Measurements from ENCODE around the gene TMTC1. TPM values are rescaled to one million over a fixed set of nuclear protein-coding genes. Genes with fewer than 3 reads are reported as not detected.
A peak's percentile ranks its signal among the peaks of the same experiment; 100 is the strongest.

TMTC1 gene
- total RNA-seq, 2 donors from 2014 or later = 76.3 to 160 TPM

- peak; percentile 61 for ATAC-seq (ENCODE audit: insufficient number of reproducible peaks, low FRiP score, low read depth)
Measured at GRCh38 chr12:29611906-29612305, 171.8 kb downstream of the TMTC1 start.

GRCh38 chr12:29610473-29611170, 173.1 kb downstream of the TMTC1 start:
- DNase-seq (ENCODE audit: low spot score) = no peak
- Histone ChIP-seq H3K36me3 (no peaks in the 10 kb centered on the region), H3K27me3 (replicated peaks; ENCODE audit: insufficient read depth) (no peaks in the 10 kb centered on the region), H3K27ac (peak overlapping the region in 1 of 2 donors; percentile 58), H3K4me3 (peak overlapping the region; percentile 29), H3K9me3 (no peaks in the 10 kb centered on the region), H3K4me1 (ENCODE audit: control insufficient read depth in 1 of 2, low read depth in 2 of 2) (peaks cover 28 to 55% of the 10 kb centered on the region in 2 donors)
- peak; percentile 65 for ATAC-seq (ENCODE audit: insufficient number of reproducible peaks, low FRiP score, low read depth)
- TF ChIP-seq CTCF (IDR thresholded peaks at IDR 0.05) = no peak

More at GRCh38 chr12:29611906-29612305, 171.8 kb downstream of the TMTC1 start:
- H3K27me3 ChIP-seq (replicated peaks; ENCODE audit: insufficient read depth) = no peaks in the 10 kb centered on the region
- TF ChIP-seq CTCF (IDR thresholded peaks at IDR 0.05) = no peak
- no peak overlapping the region for H3K27ac ChIP-seq
- DNase-seq (ENCODE audit: low spot score) = peak; percentile 17
- H3K9me3 ChIP-seq = no peaks in the 10 kb centered on the region
- H3K4me1 ChIP-seq (ENCODE audit: control insufficient read depth in 1 of 2, low read depth in 2 of 2) = peaks cover 28 to 61% of the 10 kb centered on the region in 2 donors
- H3K4me3 ChIP-seq = no peak overlapping the region
- H3K36me3 ChIP-seq = no peaks in the 10 kb centered on the region

DNA sequence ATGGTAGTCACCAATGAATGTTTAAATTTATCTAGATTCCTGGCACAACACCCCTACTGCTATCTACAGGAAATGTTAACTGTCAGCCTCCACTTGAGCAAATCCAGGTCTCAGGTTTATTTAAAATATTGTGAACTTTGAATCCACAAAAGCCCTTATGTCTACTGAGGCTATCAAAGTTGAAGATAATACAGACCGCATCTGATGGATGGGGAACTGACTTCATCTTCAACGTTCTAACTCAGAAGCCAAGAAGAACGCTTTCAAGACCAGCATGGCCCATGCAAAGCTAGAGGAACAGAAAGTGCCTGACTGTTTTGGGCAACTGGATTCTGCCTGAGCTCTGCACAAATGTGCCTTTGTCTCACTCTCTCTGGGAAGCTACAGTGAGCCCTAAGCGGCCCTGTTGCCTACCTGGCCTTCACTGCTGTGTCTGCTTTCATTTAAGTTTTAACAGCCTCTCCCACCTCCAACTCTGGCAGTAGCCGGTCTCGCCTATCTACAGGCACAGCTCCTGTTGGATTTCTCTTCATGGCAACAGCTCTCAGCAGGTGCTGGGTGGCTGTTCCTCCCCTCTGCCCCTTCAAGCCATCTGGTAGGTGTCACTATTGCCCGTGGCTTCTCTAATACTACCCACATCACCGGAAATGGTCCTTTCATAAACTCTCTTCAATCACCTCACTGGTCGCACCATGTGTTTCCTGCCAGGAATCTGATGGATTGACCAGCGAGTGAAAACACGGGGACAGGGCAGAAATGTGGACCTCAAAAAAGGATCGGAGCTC, 174.1 kb downstream of the TMTC1 start:
- H3K9me3 ChIP-seq = no peaks in the 10 kb centered on the region
- ATAC-seq (ENCODE audit: insufficient number of reproducible peaks, low FRiP score, low read depth) = no peak
- no peaks in the 10 kb centered on the region for H3K36me3 ChIP-seq
- peak overlapping the region in 1 of 2 donors; percentile 58 for H3K27ac ChIP-seq
- peaks cover 25 to 45% of the 10 kb centered on the region in 2 donors for H3K4me1 ChIP-seq (ENCODE audit: control insufficient read depth in 1 of 2, low read depth in 2 of 2)
- no peak for DNase-seq (ENCODE audit: low spot score)
- H3K27me3 ChIP-seq (replicated peaks; ENCODE audit: insufficient read depth) = no peaks in the 10 kb centered on the region
- no peak for TF ChIP-seq CTCF (IDR thresholded peaks at IDR 0.05)
- H3K4me3 ChIP-seq = no peak overlapping the region

GRCh38 chr12:29608581-29608980, 175.2 kb downstream of the TMTC1 start:
- Histone ChIP-seq H3K27me3 (replicated peaks; ENCODE audit: insufficient read depth) (no peaks in the 10 kb centered on the region), H3K36me3 (no peaks in the 10 kb centered on the region), H3K4me1 (ENCODE audit: control insufficient read depth in 1 of 2, low read depth in 2 of 2) (peaks cover 23 to 38% of the 10 kb centered on the region in 2 donors), H3K4me3 (no peak overlapping the region), H3K9me3 (no peaks in the 10 kb centered on the region), H3K27ac (no peak overlapping the region)
- no peak for TF ChIP-seq CTCF (IDR thresholded peaks at IDR 0.05)
- ATAC-seq (ENCODE audit: insufficient number of reproducible peaks, low FRiP score, low read depth) (no peak), DNase-seq (ENCODE audit: low spot score) (no peak)

DNA sequence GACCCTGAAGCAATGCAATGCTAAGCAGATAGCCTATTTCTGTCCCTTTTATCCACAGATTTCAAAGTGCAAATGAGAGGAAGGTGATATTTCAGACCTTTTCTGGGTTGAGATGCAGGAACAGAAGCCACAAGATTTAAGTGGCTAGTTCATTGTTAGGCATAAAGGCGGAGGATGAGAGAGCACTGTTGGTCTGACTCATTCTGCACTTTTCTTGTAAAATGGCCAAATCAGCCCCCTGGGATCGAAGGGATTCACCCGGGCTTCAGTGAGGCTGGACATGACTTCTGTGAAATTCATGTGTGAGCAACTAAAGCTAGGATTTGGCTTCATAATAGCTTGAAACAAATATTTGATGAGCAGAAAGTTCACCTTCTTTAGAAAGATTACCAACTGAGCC, 184.4 kb downstream of the TMTC1 start:
- TF ChIP-seq CTCF (IDR thresholded peaks at IDR 0.05) = no peak
- Histone ChIP-seq H3K27me3 (replicated peaks; ENCODE audit: insufficient read depth) (no peaks in the 10 kb centered on the region), H3K4me3 (no peak overlapping the region), H3K9me3 (no peaks in the 10 kb centered on the region), H3K4me1 (ENCODE audit: control insufficient read depth in 1 of 2, low read depth in 2 of 2) (no peaks in the 10 kb centered on the region), H3K36me3 (no peaks in the 10 kb centered on the region), H3K27ac (no peak overlapping the region)
- no peak for DNase-seq (ENCODE audit: low spot score)
- no peak for ATAC-seq (ENCODE audit: insufficient number of reproducible peaks, low FRiP score, low read depth)
